Esophagus (tissue), 2 donors: ENCODE data around the gene BCR. TPM values are rescaled to one million over a fixed set of nuclear protein-coding genes. Genes with fewer than 3 reads are reported as not detected.

Experiments used
- H3K27ac ChIP-seq, 2 donors: one replicate each; pipeline ENCODE4 v1.5.1; 2013; ENCODE audit warnings: low read depth in 2 of 2, mild to moderate bottlenecking in 2 of 2, inconsistent platforms in 1 of 2, low read length in 1 of 2, moderate library complexity in 1 of 2
- H3K27me3 ChIP-seq, 2 donors: one replicate each; pipeline ENCODE4 v1.6.1; 2013; ENCODE audit warnings: low read length in 2 of 2, control low read depth in 1 of 2, mild to moderate bottlenecking in 1 of 2; ENCODE audit not compliant: insufficient read depth in 2 of 2, control insufficient read depth in 1 of 2
- H3K36me3 ChIP-seq, 2 donors: one replicate each; pipeline ENCODE4 v1.6.1; 2013; ENCODE audit warnings: low read length in 1 of 2; ENCODE audit not compliant: control insufficient read depth in 2 of 2, insufficient read depth in 2 of 2
- H3K4me1 ChIP-seq, 2 donors: one replicate each; pipeline ENCODE4 v1.6.1; 2013; ENCODE audit warnings: low read length in 1 of 2; ENCODE audit not compliant: control insufficient read depth in 2 of 2, insufficient read depth in 2 of 2
- H3K4me3 ChIP-seq, 2 donors: one replicate each; pipeline ENCODE4 v1.5.1; 2013; ENCODE audit warnings: low read length in 2 of 2, mild to moderate bottlenecking in 2 of 2, low read depth in 1 of 2, moderate library complexity in 1 of 2
- H3K9me3 ChIP-seq, 2 donors: one replicate each; pipeline ENCODE4 v1.6.1; 2013; ENCODE audit warnings: mild to moderate bottlenecking in 2 of 2, low read depth in 1 of 2, low read length in 1 of 2, moderate library complexity in 1 of 2; ENCODE audit not compliant: control insufficient read depth in 2 of 2, insufficient read depth in 1 of 2
- WGBS, 2 donors: extraction: QIAGEN DNeasy Blood & Tissue Kit; methylation state at CpG; one replicate each; pipeline ENCODE4 v1.1.7; 2013; 5-methylcytosine and 5-hydroxymethylcytosine counted together
- polyA plus RNA-seq, 2 donors: library from polyadenylated mRNA; stranded (reverse); fragments of 200-250 nt; gene quantifications; one replicate each; pipeline ENCODE4 v1.2.3, GENCODE V29; 2013
- donor health status: healthy with polysubstance abuse.
- donor health status: Bipolar disorder and iron deficiency.

The BCR gene
- polyA plus RNA-seq, 2 donors = 27.8 to 30.2 TPM

DNA sequence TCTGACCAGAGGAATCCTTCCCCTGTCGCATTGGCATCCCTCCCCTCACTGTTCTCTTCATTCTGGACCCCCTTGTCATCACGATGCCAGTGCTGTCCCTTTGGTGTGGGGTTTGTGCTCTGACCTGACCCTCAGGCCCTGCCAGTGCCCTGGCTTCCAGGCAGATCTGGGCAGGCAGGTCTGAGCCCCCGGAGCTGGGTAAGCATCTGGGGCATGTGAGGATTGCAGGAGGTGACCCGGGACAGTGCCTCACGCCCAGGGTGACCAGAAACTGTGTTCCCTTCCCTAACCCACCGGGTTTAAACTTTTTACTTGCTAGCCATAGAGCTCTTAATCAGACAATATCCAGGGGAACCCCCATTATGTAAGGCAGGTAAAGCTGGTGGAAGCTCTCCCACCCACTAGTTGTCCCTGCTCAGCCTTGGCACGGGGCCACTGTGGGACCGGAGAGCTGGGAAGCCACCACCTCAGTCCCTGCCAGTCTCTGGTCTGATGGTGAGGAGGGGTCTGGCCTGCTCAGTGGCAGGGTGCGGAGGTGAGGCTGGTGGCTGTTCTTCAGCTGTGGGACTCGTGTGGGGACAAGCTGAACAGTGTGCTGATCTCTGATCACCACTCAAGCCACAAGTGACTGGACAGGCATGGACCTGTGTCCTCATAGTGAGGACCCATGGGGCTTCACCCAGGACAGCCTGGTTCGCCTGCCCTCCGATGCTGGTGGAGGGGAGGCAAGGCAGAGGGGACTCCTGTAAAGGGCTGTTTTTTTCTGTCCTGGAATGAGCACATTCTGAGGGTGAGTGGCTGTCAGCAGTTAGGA, 38.0 kb downstream of the BCR start:
- H3K36me3 ChIP-seq = no peaks in the 10 kb centered on the region
- peak overlapping the region in 1 of 2 donors; percentile 54 for H3K27ac ChIP-seq
- 64 to 71% methylated on average over 12 of the region's 12 CpGs for WGBS, 2 donors
- no peaks in the 10 kb centered on the region for H3K9me3 ChIP-seq
- H3K4me1 ChIP-seq = peaks cover 26 to 50% of the 10 kb centered on the region in 2 donors
- H3K27me3 ChIP-seq = no peaks in the 10 kb centered on the region
- H3K4me3 ChIP-seq = no peak overlapping the region

DNA sequence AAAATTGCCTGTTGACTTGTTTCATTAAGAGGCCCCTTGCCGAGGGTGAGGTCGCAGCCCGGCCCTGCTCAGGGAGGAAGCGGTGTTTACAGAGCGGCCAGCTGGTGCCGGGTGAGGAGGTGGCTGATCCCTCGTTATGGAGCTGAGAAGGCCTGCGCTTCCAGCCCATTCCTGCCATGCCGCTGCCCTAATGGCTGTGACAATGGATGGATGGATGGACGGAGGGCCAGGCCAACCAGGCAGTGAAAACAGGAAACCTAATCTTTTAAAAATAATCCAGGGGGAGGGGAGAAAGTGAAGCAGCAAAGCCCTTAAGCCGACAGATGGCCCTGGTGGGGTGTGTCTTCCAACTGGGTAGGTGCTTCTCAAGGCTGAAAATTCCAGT, 38.5 kb downstream of the BCR start:
- Histone ChIP-seq H3K27ac (no peak overlapping the region), H3K36me3 (no peaks in the 10 kb centered on the region), H3K4me1 (peaks cover 26 to 53% of the 10 kb centered on the region in 2 donors), H3K4me3 (no peak overlapping the region), H3K27me3 (no peaks in the 10 kb centered on the region), H3K9me3 (no peaks in the 10 kb centered on the region)
- 33 to 47% methylated on average over 11 of the region's 11 CpGs for WGBS, 2 donors

DNA sequence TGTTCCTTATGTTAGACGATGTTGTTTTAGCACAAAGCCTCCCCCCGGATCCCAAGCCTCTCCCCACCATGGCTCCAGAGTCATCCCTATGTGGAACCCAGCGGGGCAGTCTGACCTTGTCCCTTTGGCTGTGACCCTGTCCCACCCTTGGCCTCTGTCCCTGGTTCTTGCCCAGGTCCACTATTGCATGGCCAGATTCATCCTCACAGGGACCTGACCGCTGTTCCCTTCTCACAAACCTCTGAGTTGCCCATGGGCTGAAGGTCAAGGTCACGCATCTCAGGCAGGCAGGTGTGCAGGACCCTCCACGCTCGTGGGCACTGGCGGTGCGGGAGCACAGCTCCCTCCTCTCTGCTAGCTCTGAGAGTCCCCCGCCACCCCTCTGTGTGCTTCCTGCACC, 39.0 kb downstream of the BCR start:
- Histone ChIP-seq H3K9me3 (no peaks in the 10 kb centered on the region), H3K27ac (peak overlapping the region in 1 of 2 donors; percentile 80), H3K27me3 (no peaks in the 10 kb centered on the region), H3K4me1 (peaks cover 28 to 53% of the 10 kb centered on the region in 2 donors), H3K36me3 (no peaks in the 10 kb centered on the region), H3K4me3 (no peak overlapping the region)
- WGBS, 2 donors = 78 to 79% methylated on average over 10 of the region's 10 CpGs

DNA sequence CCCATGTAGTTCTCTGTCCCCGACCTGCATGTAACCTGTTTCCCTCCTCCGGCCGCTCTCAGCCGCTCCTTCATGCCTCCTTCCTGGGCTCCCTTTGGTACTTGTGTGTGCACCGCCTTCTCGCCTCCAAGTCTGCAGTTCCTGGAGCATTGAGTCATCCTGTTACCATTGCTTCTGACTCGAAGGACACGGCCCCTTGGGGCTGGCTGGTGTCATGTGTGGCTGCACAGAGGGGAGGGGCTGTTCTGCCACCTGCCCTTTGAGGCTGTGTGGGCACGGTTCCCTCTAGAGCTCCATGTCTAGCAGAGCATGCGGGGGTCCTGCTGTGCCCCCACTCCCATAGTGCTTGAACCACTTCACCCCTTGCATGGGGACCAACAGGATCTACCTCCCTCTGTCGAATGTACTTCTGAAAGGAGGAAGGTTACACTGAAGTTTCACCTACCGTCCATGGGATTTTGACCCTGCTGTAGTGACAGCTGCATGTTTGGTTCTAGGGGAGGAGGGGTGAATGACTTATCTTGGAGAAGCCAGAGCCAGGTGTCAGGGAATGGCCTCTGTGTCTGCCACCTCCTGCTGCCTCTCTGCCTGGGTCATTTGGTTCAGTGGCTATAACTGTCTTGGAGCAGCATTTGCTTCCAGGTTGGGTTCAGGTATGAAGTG, 39.6 kb downstream of the BCR start:
- Histone ChIP-seq H3K36me3 (no peaks in the 10 kb centered on the region), H3K4me3 (no peak overlapping the region), H3K27ac (peak overlapping the region; percentile 62 to 80), H3K27me3 (no peaks in the 10 kb centered on the region), H3K4me1 (peaks cover 31 to 53% of the 10 kb centered on the region in 2 donors), H3K9me3 (no peaks in the 10 kb centered on the region)
- WGBS, 2 donors = 40 to 53% methylated on average over 12 of the region's 12 CpGs

DNA sequence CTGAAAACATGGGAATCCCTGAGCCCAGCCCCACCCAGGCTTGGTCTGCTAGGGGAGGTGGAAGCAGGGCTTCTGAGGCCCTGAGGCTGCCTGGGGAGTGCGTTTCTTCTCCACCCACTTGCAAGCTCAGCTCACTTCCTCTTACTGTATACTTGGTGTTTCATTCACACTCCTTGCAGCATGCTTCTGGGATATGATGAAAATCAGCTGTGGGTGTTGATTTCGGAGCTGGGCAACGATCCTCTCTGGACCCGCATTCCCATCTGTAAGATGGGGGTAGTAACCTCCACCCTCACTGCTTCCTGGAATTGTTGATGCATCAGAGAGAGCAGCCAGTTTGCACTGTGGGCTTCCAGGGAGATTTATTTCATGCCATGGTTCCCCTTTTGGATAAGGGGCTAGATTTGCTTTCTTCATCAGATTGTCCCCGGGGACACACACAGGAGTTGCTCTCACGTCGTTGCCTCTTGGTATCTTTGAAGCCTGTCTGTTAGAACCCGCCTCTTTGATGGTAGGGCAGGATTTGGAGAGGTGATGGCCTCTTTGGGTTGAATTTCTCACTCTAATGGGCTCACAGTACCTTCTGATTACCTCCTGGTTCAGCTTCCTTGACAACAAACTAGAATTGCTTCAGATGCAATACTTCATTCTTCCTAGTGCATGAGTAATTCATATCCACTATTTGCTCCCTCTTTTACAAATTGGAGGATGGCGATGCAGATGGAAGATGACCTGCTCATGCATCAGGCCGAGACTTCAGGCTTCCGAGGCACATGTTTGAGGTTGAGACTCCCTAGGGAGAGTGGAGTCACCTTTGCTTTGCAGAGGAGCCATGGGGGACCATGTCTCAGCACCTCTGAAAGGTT, 40.4 kb downstream of the BCR start:
- Histone ChIP-seq H3K36me3 (no peaks in the 10 kb centered on the region), H3K9me3 (no peaks in the 10 kb centered on the region), H3K27ac (peak overlapping the region; percentile 62 to 80), H3K4me1 (peaks cover 30 to 53% of the 10 kb centered on the region in 2 donors), H3K4me3 (no peak overlapping the region), H3K27me3 (no peaks in the 10 kb centered on the region)
- WGBS, 2 donors = 61 to 63% methylated on average over 11 of the region's 11 CpGs

DNA sequence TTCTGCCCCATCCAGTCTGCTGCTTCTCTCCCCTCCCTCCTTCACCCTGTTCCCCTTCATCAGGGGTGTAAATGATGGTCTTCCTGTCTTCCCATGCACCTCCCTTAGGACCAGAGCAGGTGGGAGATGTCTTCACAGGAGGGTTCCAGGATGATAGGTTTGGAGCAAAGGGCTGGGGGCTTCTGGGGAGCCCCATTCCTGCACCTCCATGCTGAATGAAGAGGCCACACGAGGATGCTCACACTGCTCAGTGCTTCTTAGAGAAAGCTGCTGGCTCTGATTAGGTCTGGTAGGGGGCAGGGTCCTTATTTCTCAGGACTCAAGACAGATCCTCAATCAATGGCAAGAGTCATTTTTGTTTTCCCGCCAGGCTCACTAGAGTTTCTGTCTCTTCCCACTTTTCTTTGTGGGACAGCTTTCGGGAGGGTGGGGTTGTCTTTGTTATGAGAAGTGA, 41.1 kb downstream of the BCR start:
- Histone ChIP-seq H3K27me3 (no peaks in the 10 kb centered on the region), H3K9me3 (no peaks in the 10 kb centered on the region), H3K36me3 (no peaks in the 10 kb centered on the region), H3K27ac (no peak overlapping the region), H3K4me3 (no peak overlapping the region), H3K4me1 (peaks cover 30 to 53% of the 10 kb centered on the region in 2 donors)
- 92 to 97% methylated on average over 3 of the region's 3 CpGs for WGBS, 2 donors

DNA sequence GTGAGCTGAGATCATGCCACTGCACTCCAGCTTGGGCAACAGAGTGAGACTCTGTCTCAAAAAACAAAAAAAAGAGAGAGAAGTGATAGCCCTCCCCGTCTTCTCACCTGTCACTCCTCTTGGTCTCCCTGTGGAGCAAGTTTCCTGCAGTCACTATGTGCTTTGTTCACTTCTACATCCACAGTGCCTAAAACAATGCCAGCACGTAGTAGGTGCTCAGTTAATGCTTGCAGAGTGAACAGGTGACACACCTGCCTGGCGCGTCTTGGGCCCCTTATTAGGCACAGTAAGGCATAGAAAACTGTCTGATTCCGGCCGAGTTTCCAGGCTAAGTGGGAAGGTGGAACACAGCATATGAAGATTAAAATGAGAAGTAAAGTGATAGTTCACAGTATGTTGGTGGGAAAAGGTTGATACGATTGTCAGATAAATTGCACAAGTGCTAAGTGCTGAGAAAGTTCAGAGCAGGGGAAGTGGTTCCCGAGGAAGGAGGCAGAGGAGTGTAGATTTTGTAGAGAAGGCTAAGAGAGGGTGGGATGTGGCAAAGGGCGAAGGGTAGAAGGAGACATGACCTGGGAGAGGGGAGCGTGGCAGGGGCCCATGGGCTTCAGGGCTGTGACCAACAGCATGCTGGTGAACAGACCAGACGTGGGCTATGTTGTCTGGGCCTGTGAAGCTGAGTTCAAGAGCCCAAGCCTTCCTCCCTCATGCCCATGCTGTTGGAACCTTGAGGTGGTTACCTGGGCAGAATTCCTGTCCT, 41.9 kb downstream of the BCR start:
- H3K27ac ChIP-seq = no peak overlapping the region
- no peaks in the 10 kb centered on the region for H3K9me3 ChIP-seq
- H3K36me3 ChIP-seq = no peaks in the 10 kb centered on the region
- no peak overlapping the region for H3K4me3 ChIP-seq
- no peaks in the 10 kb centered on the region for H3K27me3 ChIP-seq
- H3K4me1 ChIP-seq = peaks cover 31 to 52% of the 10 kb centered on the region in 2 donors
- WGBS, 2 donors = 92% methylated on average over 11 of the region's 11 CpGs

DNA sequence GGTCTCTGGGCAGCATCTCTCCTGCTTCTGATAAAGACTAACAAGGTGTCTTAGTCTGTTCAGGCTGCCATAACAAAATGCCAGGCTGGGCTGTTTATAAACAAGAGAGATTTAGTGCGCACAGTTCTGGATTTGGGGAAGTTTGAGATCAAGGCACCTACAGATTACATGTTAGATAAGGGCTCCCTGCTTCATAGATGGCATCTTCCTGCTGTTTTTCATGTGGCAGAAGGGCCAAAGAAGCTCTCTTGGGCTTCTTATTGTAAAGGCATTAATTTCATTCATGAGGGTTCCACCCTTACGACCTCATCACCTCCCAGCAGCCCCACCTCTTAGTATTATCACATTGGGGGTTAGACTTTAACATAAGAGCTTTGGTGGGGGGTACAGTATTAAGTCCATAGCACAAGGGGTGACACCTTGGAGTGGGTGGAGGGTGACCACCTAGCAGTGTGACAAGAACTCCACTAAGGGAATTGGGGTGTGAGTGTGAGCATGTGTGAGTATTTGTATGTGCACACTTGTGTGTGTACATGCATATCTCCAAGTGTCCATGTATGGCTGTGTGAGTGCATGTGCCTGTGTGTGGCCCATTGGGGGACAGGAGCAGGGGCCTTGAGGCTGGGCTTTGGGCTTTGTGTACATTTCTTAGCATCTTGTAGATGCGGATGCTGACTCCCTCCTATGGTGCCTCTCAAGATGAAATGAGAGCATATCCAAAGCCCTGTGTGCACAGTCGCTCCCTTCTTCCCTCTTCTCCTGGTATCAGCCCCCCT, 42.7 kb downstream of the BCR start:
- peak overlapping the region in 1 of 2 donors; percentile 26 for H3K27ac ChIP-seq

More for the DNA sequence above, 42.7 kb downstream of the BCR start:
- Histone ChIP-seq H3K4me3 (no peak overlapping the region), H3K27me3 (no peaks in the 10 kb centered on the region), H3K36me3 (no peaks in the 10 kb centered on the region), H3K9me3 (no peaks in the 10 kb centered on the region), H3K4me1 (peaks cover 34 to 50% of the 10 kb centered on the region in 2 donors)
- 85 to 89% methylated on average over 4 of the region's 4 CpGs for WGBS, 2 donors
